Measurements from ENCODE around the gene SPDYE2B. TPM values are rescaled to one million over a fixed set of nuclear protein-coding genes. Genes with fewer than 3 reads are reported as not detected.
"Not testable (repeated sequence)": the region's sequence is repeated elsewhere in the genome, so short reads cannot be mapped to it uniquely, and the experiment has no call there.

SPDYE2B gene
- polyA plus RNA-seq: not detected

GRCh38 chr7:102649924-102650323 is at the start of gene SPDYE2B:
TSS of gene SPDYE2B (plus strand) at chr7:102650319. CDS start at chr7:102652349, 2,030 bp downstream.
- not testable (repeated sequence) for H3K4me3 Mint-ChIP-seq; H3K36me3 Mint-ChIP-seq; H3K27me3 Mint-ChIP-seq (ENCODE audit: low read depth in 3 of 3); DNase-seq; H3K9me3 Mint-ChIP-seq; H3K4me1 Mint-ChIP-seq; H3K27ac Mint-ChIP-seq

- not testable (repeated sequence) for DNase-seq; H3K36me3 Mint-ChIP-seq; H3K27me3 Mint-ChIP-seq (ENCODE audit: low read depth in 3 of 3); H3K9me3 Mint-ChIP-seq; H3K4me1 Mint-ChIP-seq; H3K4me3 Mint-ChIP-seq; H3K27ac Mint-ChIP-seq
Observed at GRCh38 chr7:102602317-102602716, 47.8 kb upstream of the SPDYE2B start.

- H3K27me3 Mint-ChIP-seq (ENCODE audit: low read depth in 3 of 3); H3K36me3 Mint-ChIP-seq; H3K27ac Mint-ChIP-seq: not testable (repeated sequence)
Observed at GRCh38 chr7:102604431-102605145, 45.5 kb upstream of the SPDYE2B start.

GRCh38 chr7:102606848-102607247 is 43.3 kb upstream of the SPDYE2B start:
- not testable (repeated sequence) for H3K4me1 Mint-ChIP-seq; H3K36me3 Mint-ChIP-seq; H3K27ac Mint-ChIP-seq; H3K27me3 Mint-ChIP-seq (ENCODE audit: low read depth in 3 of 3); DNase-seq; H3K4me3 Mint-ChIP-seq; H3K9me3 Mint-ChIP-seq

More at GRCh38 chr7:102604431-102605145, 45.5 kb upstream of the SPDYE2B start:
- not testable (repeated sequence) for DNase-seq, H3K9me3 Mint-ChIP-seq, H3K4me1 Mint-ChIP-seq, H3K4me3 Mint-ChIP-seq

GRCh38 chr7:102609734-102610133 is 40.4 kb upstream of the SPDYE2B start:
- not testable (repeated sequence) for H3K4me3 Mint-ChIP-seq, H3K36me3 Mint-ChIP-seq, DNase-seq

DNA sequence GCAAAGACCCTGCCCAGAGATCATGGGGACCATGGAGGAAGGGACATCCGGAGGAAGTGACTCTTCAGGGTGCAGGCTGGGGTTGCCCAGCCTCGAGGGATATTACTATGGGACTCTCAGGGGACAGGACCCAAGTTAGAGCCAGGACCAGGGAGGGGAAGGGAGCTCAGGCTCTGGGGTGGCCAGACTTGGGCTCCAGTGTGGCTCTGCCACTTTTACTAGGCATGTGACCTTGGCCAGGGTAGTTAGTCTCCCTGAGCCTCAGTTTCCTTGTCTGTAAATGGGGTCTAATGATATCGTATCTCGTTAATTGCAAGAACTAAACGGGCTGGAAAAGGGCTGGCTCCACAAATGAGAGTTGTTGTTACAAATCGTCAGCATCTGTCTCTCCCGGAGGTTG is 39.7 kb upstream of the SPDYE2B start:
- H3K27me3 Mint-ChIP-seq (ENCODE audit: low read depth in 3 of 3); H3K27ac Mint-ChIP-seq; H3K9me3 Mint-ChIP-seq; DNase-seq; H3K36me3 Mint-ChIP-seq; H3K4me1 Mint-ChIP-seq: not testable (repeated sequence)
- peak overlapping the region in 1 of 5 donors; percentile 46 for H3K4me3 Mint-ChIP-seq

More at GRCh38 chr7:102609734-102610133, 40.4 kb upstream of the SPDYE2B start:
- not testable (repeated sequence) for H3K27ac Mint-ChIP-seq; H3K4me1 Mint-ChIP-seq; H3K27me3 Mint-ChIP-seq (ENCODE audit: low read depth in 3 of 3); H3K9me3 Mint-ChIP-seq

DNA sequence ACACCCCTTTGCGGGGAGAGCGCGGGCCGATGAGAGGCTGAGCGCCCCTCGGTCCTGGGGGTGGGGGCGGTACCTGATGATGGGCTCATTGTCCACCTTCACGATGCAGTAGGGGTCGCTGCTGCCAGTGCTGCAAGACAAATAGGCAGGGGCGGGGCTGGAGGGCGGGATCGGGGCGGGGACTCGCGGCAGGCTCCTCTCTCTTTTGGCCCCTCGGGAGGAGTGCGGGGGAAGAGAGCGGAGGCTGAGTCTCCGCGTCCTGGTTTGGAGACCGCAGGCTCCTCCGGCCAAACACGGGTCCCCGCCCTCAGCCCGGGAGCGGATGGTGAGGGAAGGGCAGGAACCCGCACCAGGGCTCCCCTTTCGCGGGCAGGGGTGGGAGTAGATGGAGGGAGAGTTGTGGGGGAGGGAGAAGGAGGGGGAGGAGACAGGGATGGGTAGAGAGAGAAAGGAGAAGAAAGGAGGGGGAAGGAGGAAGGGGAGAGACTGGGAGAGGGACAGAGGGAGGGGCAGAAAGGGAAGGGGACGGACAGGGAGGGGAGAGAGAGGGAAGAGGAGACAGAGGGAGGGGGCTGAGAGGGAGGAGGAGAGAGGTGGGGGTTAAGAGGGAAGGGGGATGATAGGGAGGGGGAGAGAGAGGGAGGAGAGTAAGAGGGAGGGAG is 39.0 kb upstream of the SPDYE2B start:
- not testable (repeated sequence) for H3K36me3 Mint-ChIP-seq; H3K27me3 Mint-ChIP-seq (ENCODE audit: low read depth in 3 of 3); H3K4me1 Mint-ChIP-seq; DNase-seq; H3K4me3 Mint-ChIP-seq; H3K27ac Mint-ChIP-seq; H3K9me3 Mint-ChIP-seq

GRCh38 chr7:102611675-102612325 is 38.3 kb upstream of the SPDYE2B start:
- not testable (repeated sequence) for H3K27ac Mint-ChIP-seq; H3K27me3 Mint-ChIP-seq (ENCODE audit: low read depth in 3 of 3); DNase-seq; H3K4me1 Mint-ChIP-seq; H3K9me3 Mint-ChIP-seq; H3K36me3 Mint-ChIP-seq; H3K4me3 Mint-ChIP-seq

DNA sequence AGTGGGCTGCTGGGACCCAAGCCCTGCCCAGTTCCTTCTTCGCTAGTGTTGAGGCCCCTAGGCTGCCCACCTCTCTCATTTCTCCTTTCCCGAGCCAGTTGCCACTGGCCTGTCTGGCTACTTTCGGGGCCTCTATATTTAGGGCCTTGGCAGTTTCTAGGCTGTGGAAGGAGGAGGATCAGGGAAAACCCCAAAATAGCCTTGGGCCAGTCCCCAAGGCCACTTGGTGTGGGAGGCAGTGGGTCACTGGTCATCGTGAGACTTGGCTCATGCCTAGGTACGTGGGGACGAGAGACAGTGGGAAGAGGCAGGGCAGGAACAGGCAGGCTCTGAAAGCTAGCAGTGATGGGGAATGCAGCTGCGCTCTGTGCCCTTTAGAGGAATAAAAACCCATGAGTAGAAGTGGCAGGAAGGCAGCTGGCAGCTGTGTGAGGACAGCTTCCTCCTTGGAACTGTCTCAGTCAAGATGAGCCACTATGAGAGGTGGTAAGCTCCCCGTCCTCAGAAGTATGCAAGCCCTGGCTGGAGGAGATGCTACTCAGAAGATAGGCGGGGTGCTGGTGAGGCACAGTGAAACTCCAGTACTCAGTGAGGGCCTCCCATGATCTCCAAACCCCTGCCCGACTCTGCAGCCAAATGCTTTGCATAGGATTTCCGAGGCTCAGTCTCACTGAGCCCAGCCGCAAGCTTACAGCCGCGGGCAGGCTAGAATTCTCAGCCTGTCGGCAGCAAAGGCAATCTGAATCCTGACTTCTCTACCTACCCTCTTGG is 36.4 kb upstream of the SPDYE2B start:
- not testable (repeated sequence) for DNase-seq; H3K36me3 Mint-ChIP-seq; H3K9me3 Mint-ChIP-seq; H3K4me3 Mint-ChIP-seq; H3K27me3 Mint-ChIP-seq (ENCODE audit: low read depth in 3 of 3); H3K4me1 Mint-ChIP-seq; H3K27ac Mint-ChIP-seq

- not testable (repeated sequence) for H3K27ac Mint-ChIP-seq; H3K27me3 Mint-ChIP-seq (ENCODE audit: low read depth in 3 of 3); H3K4me1 Mint-ChIP-seq; H3K4me3 Mint-ChIP-seq; DNase-seq; H3K9me3 Mint-ChIP-seq; H3K36me3 Mint-ChIP-seq
Observed at GRCh38 chr7:102614346-102614697, 35.8 kb upstream of the SPDYE2B start.

DNA sequence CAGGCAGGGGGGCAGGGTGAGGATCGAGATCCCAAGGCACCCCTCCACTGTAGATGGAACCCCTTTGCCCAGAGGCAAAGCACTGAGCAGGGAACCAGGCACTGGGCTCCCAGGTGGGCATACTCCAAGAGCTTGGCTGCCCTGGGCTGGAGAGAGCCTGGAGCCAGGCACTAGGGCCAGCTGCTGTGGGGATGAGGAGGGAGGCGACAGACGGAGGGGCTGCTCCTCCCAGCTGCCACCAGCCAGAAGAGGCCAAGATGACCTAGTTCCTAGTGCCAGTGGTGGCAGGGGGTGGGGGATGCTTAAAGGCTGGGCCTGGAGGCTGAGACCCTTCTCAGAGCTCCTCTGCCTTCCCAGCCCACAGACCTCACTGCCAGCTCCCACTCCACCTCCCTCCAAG is 35.2 kb upstream of the SPDYE2B start:
- not testable (repeated sequence) for H3K27me3 Mint-ChIP-seq (ENCODE audit: low read depth in 3 of 3); H3K27ac Mint-ChIP-seq; H3K4me3 Mint-ChIP-seq; H3K9me3 Mint-ChIP-seq; H3K36me3 Mint-ChIP-seq; H3K4me1 Mint-ChIP-seq; DNase-seq

DNA sequence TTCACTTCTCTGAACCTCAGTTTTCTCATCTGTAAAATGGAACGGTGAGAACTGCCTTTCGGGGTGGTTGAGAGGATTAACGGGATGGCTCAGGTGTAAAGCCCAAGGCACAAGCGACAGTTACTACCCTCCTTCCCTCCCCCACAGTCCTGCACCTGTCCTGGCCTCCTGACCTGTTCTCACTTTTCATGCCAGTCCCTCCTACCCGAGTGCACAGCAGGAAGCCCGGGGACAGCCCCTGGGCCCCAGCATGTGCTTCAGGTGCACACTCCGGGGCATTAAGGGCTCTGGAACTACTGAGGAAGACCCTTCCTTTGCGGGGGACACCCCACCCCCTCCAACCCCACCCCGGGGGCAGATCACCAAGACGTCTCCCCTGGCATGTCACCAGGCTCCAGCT is 34.2 kb upstream of the SPDYE2B start:
- H3K4me3 Mint-ChIP-seq; H3K27me3 Mint-ChIP-seq (ENCODE audit: low read depth in 3 of 3); H3K4me1 Mint-ChIP-seq; DNase-seq; H3K9me3 Mint-ChIP-seq; H3K27ac Mint-ChIP-seq; H3K36me3 Mint-ChIP-seq: not testable (repeated sequence)

DNA sequence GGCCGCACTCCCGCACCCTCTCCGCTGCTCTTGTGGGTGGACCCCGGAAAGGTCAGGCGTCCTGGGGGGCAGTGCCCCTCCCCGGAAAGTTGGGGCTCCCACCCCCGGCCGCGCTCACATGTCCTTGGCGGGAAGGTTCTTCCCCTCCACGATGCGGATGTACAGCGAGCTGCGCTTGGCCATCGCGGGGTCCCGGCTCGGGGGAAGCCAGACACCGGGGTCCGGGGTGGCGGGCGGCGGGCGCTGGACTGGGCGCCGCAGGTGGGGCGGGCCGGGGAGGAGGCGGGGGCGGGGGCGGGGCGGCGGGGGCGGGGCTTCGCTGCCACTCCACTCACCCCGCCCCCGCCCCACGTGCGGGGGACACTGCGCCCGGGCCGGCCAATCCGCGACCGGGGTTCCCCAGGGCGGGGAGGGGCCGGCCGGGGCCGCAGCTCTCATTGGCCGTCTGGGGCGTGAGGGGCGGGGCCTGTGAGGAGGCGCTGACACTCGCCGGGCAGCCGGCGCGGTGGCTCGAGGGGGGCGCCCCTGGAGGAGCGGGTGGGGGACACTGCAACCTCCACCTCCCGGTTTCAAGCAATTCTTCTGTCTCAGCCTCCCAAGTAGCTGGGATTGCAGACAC is 33.5 kb upstream of the SPDYE2B start, which contains the start of gene RASA4:
TSS of gene RASA4 (minus strand) at position 250 of the 619 bp plus-strand sequence. CDS start at position 183, 67 bp downstream.
- peak; percentile 39 to 46 (median 40) for DNase-seq
- not testable (repeated sequence) for H3K4me1 Mint-ChIP-seq; H3K27me3 Mint-ChIP-seq (ENCODE audit: low read depth in 3 of 3); H3K9me3 Mint-ChIP-seq; H3K36me3 Mint-ChIP-seq; H3K27ac Mint-ChIP-seq
- H3K4me3 Mint-ChIP-seq: peak within 1 kb of the TSS; percentile 35 to 68 (median 54)

DNA sequence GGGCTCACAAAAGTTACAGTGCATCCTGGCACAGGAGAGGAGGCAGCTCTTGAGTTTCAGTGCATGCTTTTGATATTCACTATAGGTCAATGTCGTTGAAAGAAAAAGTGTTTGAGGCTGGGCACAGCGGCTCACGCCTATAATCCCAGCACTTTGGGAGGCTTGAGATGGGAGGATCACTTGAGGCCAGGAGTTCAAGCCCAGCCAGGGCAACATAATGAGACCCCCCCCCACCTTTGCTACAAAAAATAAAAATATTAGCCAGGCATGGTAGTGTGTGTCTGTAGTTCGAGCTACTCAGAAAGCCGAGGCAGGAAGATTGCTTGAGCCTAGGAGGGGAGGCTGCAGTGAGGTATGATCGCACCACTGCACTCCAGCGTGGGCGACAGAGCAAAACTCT is 32.0 kb upstream of the SPDYE2B start:
- not testable (repeated sequence) for H3K4me3 Mint-ChIP-seq; H3K27me3 Mint-ChIP-seq (ENCODE audit: low read depth in 3 of 3); H3K4me1 Mint-ChIP-seq; H3K9me3 Mint-ChIP-seq; H3K27ac Mint-ChIP-seq; H3K36me3 Mint-ChIP-seq; DNase-seq
